ENCODE data around the gene MTUS2. TPM values are rescaled to one million over a fixed set of nuclear protein-coding genes. Genes with fewer than 3 reads are reported as not detected.

MTUS2 gene
- total and polyA plus RNA-seq, 2 of the 8 experiments (the other 6 are each of a cell fraction or from before 2014, with no cell fraction given), result 0.18 to 0.80 TPM

GRCh38 chr13:29204651-29205050 lies 384.5 kb downstream of the MTUS2 start:
- no peak overlapping the region for H2BK5ac ChIP-seq (ENCODE audit: low read depth, low read length)
- H2BK120ac ChIP-seq (replicated peaks; ENCODE audit: low read depth, low read length), result no peak overlapping the region
- no peak overlapping the region for H3K23ac ChIP-seq (ENCODE audit: insufficient read length)
- peaks cover 0 to 4% of the 10 kb centered on the region in 2 experiments; a peak in 2 of 4 replicates for H3K9me3 ChIP-seq (ENCODE audit: insufficient read depth in 2 of 2, low read depth in 1 of 2, low read length in 1 of 2)
- CTCF ChIA-PET (ENCODE audit: partially characterized antibody), result no interaction called here
- no peak overlapping the region for H3K9ac ChIP-seq (replicated peaks in 1 of 4; ENCODE audit: extremely low read depth in 1 of 4, low read depth in 3 of 4, low read length in 3 of 4)
- H4K5ac ChIP-seq (ENCODE audit: insufficient read length, low read depth, low read length), result no peak overlapping the region
- H3K36me3 ChIP-seq (ENCODE audit: control insufficient read depth in 2 of 4, insufficient read depth in 4 of 4, low read length in 3 of 4), result no peaks in the 10 kb centered on the region
- H3K23me2 ChIP-seq (ENCODE audit: low read depth, low read length), result no peaks in the 10 kb centered on the region
- H4K20me1 ChIP-seq (replicated peaks in 1 of 2; ENCODE audit: control insufficient read depth in 1 of 2, insufficient read depth in 2 of 2, low read length in 2 of 2), result no peaks in the 10 kb centered on the region
- H3K4ac ChIP-seq (replicated peaks; ENCODE audit: insufficient read length, low read depth, low read length), result no peak overlapping the region
- H3K18ac ChIP-seq (ENCODE audit: extremely low read depth, low read length), result no peak overlapping the region
- H3K27ac ChIP-seq (ENCODE audit: low read depth, low read length), result no peak overlapping the region
- no peak overlapping the region for H2AK5ac ChIP-seq (ENCODE audit: low read depth, low read length)
- no peaks in the 10 kb centered on the region for H3K79me2 ChIP-seq (ENCODE audit: control insufficient read depth in 1 of 2, insufficient read depth in 2 of 2, low read length in 2 of 2)
- no peak overlapping the region for H3K4me2 ChIP-seq (ENCODE audit: insufficient read depth in 1 of 2, low read depth in 2 of 2, low read length in 2 of 2)
- FAIRE-seq (no peak), DNase-seq (ENCODE audit: low read depth in 1 of 2, low spot score in 2 of 2) (no peak)
- no peaks in the 10 kb centered on the region for H3K79me1 ChIP-seq (ENCODE audit: low read depth, low read length)
- no peak overlapping the region for H4K91ac ChIP-seq (replicated peaks; ENCODE audit: insufficient read length, low read length)
- H3K4me3 ChIP-seq (ENCODE audit: extremely low read depth in 1 of 4, insufficient read depth in 2 of 4, low read depth in 3 of 4, low read length in 4 of 4), result no peak overlapping the region
- H2AFZ ChIP-seq (ENCODE audit: low read length), result no peak overlapping the region
- H3K56ac ChIP-seq (replicated peaks; ENCODE audit: insufficient read length, low read depth, low read length), result no peak overlapping the region
- H2BK20ac ChIP-seq (ENCODE audit: low read length), result no peak overlapping the region
- 99% methylated on average over 13 of the region's 13 CpGs; no CpG with 5 or more reads in 1 of the 2 experiments for WGBS, 2 experiments (ENCODE audit: extremely low coverage in 1 of 2, insufficient coverage in 1 of 2, insufficient read length in 1 of 2, insufficient replicate concordance in 2 of 2, low coverage in 1 of 2, low lambda C conversion rate in 2 of 2, missing lambda C conversion rate in 1 of 2)
- no peak overlapping the region for H2BK12ac ChIP-seq (ENCODE audit: low read depth, low read length)
- H3K4me1 ChIP-seq (replicated peaks in 1 of 4; ENCODE audit: control insufficient read depth in 3 of 4, insufficient read depth in 4 of 4, low read length in 3 of 4), result no peaks in the 10 kb centered on the region
- no peak overlapping the region for H3K14ac ChIP-seq (ENCODE audit: insufficient read length)
- peak overlapping the region; percentile 35; the same call in 1 of the 2 replicates for H4K8ac ChIP-seq (ENCODE audit: extremely low read depth, insufficient read depth, low read length)
- H3K27me3 ChIP-seq (replicated peaks in 1 of 4; ENCODE audit: control insufficient read depth in 3 of 4, extremely low read depth in 1 of 4, insufficient read depth in 3 of 4, low read length in 3 of 4), result no peaks in the 10 kb centered on the region
- no peak overlapping the region for H2BK15ac ChIP-seq (ENCODE audit: low read length)
- POLR2A ChIA-PET (ENCODE audit: partially characterized antibody), result no interaction called here
- TF ChIP-seq TEAD4 (IDR thresholded peaks at IDR 0.05; ENCODE audit: low read depth, low read length) (no peak), SIRT6 (IDR thresholded peaks at IDR 0.05; ENCODE audit: low read length) (no peak), TBP (IDR thresholded peaks at IDR 0.05; ENCODE audit: low read depth, low read length) (no peak), TAF1 (IDR thresholded peaks at IDR 0.05; ENCODE audit: low read depth, low read length) (no peak)
